GM19099 (cell line): ENCODE measurements around the gene NDUFS8.
A peak's percentile ranks its signal among the peaks of the same experiment; 100 is the strongest.

Source experiments
- POLR2A ChIP-seq: IDR thresholded peaks from 3 replicates; pipeline ENCODE4 v1.6.1; 2011; ENCODE audit warnings: low read depth; ENCODE audit not compliant: insufficient read length; ENCODE audit errors: extremely low read depth

NDUFS8 gene

DNA sequence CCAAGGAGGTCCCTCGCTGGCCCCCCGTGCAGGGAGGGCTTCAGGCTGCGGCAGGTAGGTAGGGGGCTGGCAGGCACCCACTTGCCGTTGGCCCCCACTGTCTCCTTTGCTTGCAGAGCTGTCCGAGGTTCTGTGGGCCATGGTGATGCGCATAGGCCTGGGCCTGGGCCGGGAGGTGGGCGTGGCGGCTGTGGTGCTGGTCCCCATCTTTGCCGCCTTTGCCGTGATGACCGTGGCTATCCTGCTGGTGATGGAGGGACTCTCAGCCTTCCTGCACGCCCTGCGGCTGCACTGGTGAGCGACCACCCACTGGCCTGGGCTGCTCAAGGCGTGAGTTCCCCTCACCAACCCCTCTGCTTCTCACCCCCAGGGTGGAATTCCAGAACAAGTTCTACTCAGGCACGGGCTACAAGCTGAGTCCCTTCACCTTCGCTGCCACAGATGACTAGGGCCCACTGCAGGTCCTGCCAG lies 19.9 kb downstream of the NDUFS8 start:
- TF ChIP-seq POLR2A = no peak

DNA sequence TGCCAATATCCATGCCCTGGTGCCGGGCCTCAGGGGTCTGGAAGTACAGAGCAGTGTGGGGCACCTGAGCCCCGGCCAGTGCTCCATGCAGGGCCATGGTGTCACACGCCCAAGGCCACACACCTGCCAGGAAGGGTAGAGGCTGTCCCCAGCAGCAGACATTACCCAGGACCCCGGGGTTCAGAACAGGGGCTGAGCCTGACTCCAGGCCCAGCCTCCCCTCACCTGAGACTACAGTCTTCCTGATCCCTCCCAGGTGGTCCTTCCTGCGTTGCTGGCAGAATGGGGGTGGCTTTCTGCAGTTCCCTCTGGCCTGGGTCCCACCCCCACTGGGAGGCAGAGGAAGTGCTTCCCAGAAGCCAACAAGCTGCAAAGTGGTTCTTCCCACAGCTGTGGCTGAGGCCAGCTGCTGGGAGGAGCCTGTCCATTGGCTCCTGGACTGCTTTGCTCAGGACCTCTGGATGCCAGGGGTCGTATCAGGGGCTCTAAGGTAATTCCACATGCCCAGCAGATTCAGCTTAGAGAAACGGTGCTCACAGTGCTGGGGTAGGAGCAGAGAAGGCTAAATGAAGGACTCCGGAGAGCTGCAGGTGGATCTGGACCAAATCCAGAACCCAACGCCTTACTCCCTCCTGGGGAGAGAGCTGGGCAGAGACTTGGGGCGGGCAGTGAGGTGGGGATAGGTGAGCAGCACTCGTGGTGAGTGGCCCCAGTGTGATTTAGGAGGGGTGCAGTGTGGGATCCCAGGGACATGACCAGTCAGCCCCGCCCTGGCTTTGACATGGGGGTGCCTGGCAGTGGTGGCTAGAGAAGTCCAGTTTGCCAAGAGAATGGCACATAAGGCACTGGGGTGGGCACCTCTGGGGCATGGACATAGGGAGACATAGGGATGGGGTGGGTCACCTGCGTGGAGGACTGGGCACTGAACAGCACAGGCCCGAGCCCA lies 21.0 kb downstream of the NDUFS8 start:
- TF ChIP-seq POLR2A = no peak

DNA sequence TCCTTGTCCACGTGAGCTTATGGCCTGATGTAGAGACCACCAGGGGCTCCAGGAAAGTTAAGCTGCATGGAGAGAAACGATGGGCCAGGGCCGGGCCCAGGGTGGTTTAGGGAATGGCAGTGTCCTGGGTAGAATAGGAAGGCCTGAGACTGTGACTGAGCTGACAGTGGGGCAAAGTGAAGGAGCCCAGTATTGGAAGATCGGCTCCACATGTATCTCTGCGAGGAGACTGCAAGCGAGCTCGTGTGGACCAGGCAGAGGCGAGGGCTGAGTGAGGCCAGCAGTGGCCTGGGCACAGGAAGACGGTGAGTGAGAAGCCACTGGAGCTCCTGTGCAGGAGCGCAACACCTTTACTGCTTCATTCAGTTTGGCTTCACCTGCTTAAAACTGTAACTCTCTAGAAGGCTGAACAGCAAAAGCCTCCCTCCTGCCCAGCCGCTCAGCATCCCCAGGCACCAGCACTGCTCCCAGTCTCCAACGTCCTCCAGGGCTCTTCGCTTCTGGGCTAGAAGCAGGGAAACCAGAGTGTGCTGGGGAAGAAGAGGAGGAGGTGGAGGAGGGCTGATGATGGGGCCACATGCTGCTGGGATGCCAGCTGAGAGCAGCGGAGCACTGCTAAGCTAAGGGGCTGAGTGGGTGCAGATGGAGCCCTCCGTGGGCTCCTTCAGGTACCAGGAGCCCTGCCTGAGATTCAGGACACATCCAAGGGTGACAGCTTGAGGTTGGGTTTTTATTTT lies 21.8 kb downstream of the NDUFS8 start:
- TF ChIP-seq POLR2A = no peak

DNA sequence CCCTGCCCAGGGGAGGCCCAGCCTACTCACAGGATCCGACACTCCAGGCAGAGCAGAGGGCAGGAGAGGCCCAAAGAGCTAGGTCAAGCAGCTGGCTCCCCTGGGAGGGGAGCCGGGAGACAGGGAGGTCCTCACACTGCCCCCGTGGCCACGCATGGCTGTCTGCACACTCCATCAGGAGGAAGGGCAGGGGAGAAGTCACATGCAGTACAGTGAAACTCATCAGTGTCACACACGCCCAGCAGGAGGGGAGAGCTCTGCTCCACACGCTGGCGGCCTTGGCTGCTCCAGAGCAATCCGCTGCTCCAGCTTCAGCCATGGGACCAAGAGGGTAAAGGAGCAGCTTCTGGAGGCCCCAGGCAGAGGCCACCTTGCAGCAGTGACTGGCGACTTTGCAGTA lies 22.6 kb downstream of the NDUFS8 start:
- peak; percentile 10 for TF ChIP-seq POLR2A

DNA sequence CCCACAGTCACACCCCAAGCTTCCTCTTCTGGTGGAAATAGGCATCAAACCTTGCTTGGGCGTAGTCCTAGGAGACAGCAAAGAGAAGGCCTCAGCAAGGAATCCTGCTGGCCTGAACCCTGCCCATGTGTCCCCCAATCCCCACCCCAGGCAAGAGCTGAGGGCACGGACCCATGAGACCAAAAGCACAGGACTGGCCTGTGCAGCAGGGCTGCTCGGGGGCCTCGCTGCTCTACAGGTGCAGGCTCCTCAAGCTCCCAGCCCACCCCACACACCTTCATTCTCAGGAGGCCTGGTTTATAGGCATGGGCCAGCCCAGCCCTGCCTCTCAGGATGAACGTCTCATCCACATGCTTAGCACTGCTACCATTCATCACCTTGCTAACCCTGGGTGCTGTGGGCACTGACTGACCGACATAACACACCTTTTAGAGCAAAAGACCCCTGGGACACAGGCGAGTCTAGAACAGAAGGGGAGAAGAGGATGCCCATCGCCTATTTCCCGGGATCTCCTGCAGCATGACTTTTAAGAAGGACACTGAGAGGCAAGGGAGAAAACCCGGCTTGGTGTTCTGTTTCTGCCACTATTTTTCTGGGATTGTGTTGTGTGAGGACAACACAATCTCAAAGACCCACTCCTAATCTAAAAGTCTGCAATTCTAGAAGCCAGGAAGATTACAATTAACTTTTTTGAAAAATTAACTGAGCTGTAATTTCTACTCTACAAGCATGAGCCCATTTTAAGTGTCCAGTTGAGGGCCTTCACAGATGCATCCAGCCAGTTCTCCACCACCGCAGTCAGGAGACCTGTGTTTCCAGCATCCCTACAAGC lies 23.7 kb downstream of the NDUFS8 start:
- TF ChIP-seq POLR2A = peak; percentile 34

DNA sequence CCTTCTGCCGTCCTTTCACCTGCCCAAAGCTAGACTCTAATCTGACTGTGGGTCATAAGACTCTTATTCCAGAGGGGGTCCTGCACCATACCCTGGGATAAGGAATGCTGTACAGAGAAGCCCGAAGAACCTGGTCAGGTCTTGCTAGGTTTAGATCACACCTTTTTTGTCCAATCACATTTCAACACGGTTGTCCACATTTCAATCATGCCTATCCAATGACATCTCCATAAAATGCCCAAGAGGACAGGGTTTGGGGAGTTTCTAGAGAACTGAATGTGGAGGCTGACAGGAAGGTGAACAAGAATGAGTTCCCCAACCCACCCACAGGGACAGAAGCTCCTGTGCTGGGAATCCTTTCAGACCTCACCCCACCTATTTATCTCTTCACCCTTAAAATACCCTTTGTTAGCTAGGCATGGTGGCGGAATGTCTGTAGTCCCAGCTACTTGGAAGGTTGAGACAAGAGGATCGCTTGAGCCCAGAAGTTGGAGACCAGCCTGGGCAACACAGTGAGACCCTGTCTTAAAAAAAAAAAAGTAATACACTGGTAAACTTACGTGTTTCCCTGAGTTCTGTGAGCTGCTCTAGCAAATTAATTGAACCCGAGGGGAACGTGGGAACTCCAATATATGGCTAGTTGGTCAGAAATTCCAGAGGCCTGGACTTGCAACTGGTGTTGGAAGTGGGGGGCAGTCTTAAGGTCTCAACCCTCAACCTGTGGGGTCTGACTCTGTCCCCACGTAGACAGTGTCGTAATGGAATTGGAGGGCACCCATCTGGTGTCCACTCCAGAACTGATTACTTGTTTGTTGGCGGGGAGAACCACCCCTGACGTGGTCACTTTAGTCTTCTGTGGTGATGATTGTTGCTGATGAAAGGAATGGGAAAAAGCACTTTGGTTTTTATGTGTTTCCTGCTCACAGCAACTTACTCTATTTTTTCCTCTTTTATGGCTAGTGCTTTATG lies 26.1 kb downstream of the NDUFS8 start:
- TF ChIP-seq POLR2A = no peak

DNA sequence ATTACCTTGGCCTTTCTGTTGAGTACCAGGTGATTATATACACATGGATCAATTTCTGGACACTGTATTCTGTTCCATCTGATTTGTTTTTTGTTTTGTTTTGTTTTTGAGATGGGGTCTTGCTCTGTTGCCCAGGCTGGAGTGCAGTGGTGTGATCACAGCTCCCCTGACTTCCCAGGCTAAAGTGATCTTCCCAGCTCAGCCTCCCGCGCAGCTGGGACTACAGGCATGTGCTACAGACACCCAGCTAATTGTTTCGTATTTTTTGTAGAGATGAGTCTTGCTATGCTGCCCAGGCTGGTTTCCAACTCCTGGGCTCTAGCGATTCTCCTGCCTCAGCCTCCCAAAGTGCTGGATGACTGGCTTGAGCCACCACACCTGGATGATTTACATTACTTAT lies 27.3 kb downstream of the NDUFS8 start:
- TF ChIP-seq POLR2A = no peak

DNA sequence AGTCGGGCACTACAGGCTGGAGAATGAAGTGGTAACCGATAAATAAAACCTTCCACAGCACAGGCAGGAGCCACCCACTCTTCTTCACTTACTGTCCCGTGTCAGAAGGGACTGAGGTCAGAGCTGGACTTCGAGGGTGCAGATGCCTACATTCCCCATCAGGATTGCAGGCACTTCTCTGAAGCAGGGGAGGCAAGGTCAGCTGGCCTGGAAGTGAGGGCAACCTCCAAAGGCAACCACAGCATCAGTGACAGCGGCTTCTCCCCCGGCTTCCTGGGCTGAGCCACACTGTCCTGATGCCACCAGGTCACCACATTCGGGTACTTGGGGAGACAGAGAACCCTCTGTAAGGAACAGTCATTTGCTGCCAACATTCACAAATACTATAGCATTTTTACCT lies 31.0 kb downstream of the NDUFS8 start:
- TF ChIP-seq POLR2A = no peak

DNA sequence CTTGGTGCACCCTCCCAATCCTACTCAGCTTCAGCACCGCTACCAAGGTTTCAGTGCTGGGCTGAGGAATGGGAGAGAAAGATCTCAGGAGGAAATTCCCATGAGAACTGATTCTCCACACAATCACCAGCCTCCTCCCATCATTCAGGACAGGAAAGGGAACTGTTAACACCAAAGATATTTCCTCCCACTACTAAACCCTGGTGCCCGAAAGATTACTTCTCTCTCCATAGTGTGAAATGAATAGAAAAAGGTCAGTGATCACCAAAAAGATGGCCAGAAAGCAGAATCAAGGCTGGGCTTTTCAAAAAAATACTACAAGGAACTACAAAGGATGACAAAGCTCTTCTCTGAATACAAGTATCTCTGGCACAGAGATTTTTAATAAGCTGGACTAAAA lies 34.4 kb downstream of the NDUFS8 start:
- TF ChIP-seq POLR2A = no peak

DNA sequence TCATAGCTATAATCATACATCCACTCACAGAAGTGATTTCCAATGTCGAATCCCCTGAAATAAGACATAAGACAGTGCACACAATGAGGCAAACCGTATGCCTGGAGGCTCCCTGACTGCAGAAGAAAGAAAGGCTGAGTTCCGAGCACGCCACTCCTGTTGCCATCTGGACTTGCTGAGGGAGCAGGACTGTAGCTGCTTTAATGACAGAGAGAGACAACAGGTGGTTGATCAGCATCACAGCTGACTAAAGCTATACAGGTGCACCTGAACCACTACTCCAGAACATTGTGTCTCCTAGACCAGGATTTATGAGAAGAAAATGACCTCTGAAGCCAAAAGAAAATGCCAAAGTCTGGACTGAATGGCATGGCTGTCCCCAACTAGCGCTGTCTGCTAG lies 35.4 kb downstream of the NDUFS8 start:
- TF ChIP-seq POLR2A = no peak

DNA sequence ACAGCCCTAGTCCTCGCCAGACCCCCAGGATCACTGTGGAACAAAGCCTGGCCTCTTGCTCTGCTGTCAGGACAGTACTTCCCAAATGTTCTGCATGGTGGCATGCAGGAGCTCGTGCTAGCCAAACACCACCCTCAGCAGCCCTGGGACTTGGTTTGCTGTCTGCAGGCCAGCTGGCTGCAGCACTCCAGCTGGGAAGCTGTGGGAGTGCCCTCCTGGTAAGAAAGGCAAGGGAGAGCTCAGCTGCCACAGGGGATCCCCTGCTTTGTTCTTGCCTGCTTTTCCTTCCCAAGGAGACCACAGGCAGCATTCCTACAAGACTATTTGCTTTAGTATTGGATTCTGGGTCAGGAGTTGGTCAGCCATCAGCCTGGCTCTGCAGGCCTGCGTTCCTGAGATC lies 36.3 kb downstream of the NDUFS8 start:
- TF ChIP-seq POLR2A = no peak

DNA sequence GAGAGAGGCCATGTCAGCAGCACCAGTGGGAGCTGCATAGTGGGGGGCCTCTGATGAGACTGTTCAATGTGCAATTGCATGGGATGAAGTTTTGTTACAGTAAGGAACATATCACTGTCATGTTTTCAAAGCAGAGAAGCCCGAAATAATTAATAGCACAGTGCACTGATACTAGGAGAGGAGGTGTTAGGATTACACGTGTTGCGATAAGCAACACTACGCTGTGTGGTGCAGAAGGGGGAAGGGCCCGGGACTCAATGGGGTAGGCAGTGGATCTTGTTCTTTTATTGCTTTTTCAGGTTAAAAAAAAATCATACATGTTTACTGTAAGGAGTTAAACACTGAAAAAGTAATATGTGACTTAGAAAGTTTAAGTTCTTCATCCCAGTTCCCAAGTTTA lies 37.5 kb downstream of the NDUFS8 start:
- TF ChIP-seq POLR2A = no peak

DNA sequence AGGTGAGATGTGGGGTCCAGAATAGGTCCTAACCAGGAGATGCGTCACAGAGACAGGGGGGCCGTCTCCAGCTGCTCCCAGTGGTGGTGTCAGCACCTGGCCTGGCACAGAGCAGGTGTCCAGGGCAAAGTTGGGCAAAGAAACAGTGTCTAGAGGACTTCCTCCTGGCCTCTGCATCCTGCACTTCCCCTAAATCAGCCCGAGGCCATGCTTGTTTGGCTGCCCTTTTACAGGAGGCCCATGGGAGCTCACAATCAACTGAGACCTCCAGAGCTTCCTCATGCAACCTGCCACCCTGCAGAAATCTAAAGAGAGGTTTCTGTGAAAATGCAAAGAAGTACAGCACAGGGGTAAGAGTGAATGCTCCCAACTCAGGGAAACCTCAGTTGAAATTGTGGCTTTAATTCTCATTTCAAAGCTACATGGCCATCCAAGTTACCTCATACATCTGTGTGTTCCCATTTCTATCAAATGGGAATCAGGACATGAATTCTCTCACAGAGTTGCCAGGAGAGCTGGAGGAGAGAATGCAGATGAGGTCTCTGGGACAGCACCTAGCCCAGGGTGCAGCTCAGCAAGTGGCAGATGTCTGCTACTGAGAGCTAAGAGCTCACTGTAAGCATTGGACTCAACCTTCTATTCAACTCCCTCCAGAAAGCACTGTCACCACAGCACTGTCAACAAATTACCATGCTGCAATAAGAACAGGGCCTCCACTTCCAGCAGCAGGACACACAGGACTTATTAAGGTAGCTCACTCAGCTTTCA lies 41.0 kb downstream of the NDUFS8 start:
- TF ChIP-seq POLR2A = no peak

DNA sequence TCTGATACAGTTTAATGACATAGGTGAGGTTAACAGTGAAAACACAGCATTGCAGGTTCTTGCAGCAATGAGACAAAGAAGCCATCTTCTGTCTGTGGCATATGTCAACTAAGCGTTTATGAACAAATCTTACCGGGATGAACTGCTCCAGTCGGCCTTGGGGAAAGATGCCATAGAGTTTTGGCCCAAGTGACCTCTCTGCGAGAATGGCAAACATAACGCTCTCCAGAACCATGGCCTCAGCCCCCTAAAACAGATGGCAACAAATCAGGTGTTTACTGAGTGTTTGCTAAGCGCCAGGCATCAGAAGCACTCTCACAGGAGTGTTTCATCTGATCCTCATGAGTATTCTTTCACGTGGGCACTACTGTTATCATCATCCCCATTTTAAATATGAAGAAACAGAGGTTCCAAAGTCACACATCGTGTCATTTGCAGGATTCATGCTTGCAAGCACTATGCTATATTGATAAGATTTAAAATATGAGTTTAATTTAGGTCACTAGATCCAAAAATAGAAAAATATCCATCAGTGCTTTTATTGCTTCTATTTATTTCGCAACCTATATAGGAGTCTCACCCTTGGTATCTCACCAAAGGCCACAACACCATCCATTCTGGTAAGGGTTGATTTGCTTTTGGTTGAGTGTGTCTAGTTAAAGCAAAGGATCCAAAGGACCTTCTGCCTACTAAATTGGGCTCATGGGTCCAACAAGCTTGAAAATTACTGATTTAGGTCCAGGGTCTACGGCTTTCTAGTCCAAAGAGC lies 44.3 kb downstream of the NDUFS8 start:
- TF ChIP-seq POLR2A = no peak
